K562 (cell line): ENCODE data around the gene ZNF655. TPM values are rescaled to one million over a fixed set of nuclear protein-coding genes. Genes with fewer than 3 reads are reported as not detected.

ENCODE experiments used
- EP400 ChIP-seq: fragments of 450-650 bp; IDR thresholded peaks from 2 replicates; pipeline ENCODE4 v1.6.1; 2017; ENCODE audit warnings: antibody characterized with exemption, mild to moderate bottlenecking, moderate library complexity
- FIP1L1 ChIP-seq: fragments of 200-400 bp; formaldehyde crosslinking; IDR thresholded peaks from 2 replicates; pipeline ENCODE4 v1.6.1; 2018; ENCODE audit warnings: mild to moderate bottlenecking, low read depth, low read length; ENCODE audit not compliant: poor library complexity, severe bottlenecking
- HNRNPL ChIP-seq: fragments of 200-400 bp; formaldehyde crosslinking; IDR thresholded peaks from 2 replicates; pipeline ENCODE4 v1.6.1; 2017; ENCODE audit warnings: low read depth, mild to moderate bottlenecking, low read length
- MYNN ChIP-seq, 2 experiments: sonication (generic); formaldehyde crosslinking in 1 of 2; IDR thresholded peaks; 2 replicates each; pipeline versions ENCODE4 v1.5.0 to v1.6.1; 2016 to 2020; ENCODE audit warnings: antibody characterized with exemption in 1 of 2, missing genetic modification reagents in 1 of 2
- PHB ChIP-seq: fragments of 250-450 bp; sonication (Bioruptor Pico); IDR thresholded peaks from 2 replicates; pipeline ENCODE4 v1.5.0; 2021
- PHF20 ChIP-seq: fragments of 450-650 bp; IDR thresholded peaks from 2 replicates; pipeline ENCODE4 v1.6.1; 2018; ENCODE audit not compliant: partially characterized antibody
- PRDM10 ChIP-seq: fragments of 450-650 bp; IDR thresholded peaks from 2 replicates; pipeline ENCODE4 v1.6.1; 2018; ENCODE audit not compliant: partially characterized antibody
- RBM34 ChIP-seq: fragments of 200-400 bp; formaldehyde crosslinking; IDR thresholded peaks from 2 replicates; pipeline ENCODE4 v1.6.1; 2018; ENCODE audit warnings: low read length, borderline replicate concordance; ENCODE audit not compliant: insufficient read depth
- SNRNP70 ChIP-seq: fragments of 200-400 bp; formaldehyde crosslinking; optimal IDR thresholded peaks from 2 replicates; pipeline ENCODE3; 2017; ENCODE audit warnings: low read depth, low read length
- TCF15 ChIP-seq: fragments of 250-450 bp; sonication (Bioruptor Pico); IDR thresholded peaks from 2 replicates; pipeline ENCODE4 v1.8.0; 2022; ENCODE audit warnings: moderate library complexity, mild to moderate bottlenecking, inconsistent platforms
- TSC22D4 ChIP-seq: fragments of 450-650 bp; IDR thresholded peaks from 2 replicates; pipeline ENCODE4 v1.6.1; 2016; ENCODE audit warnings: missing genetic modification characterization, missing biosample characterization, control low read depth
- ZBTB1 ChIP-seq: sonication (generic); formaldehyde crosslinking; IDR thresholded peaks from 2 replicates; pipeline ENCODE4 v1.8.1; 2023; ENCODE audit warnings: missing genetic modification reagents, low read depth, mild to moderate bottlenecking, borderline replicate concordance
- ZBTB12 ChIP-seq: fragments of 250-450 bp; sonication (Bioruptor Pico); IDR thresholded peaks from 2 replicates; pipeline ENCODE4 v1.4.0; 2020
- polyA plus RNA-seq, 8 experiments: library from polyadenylated mRNA; depleted of rRNA in 4 of 8; stranded (reverse) in 5 of 8; unstranded in 3 of 8; fragments of >200 nt; fragmentation: Nextera tagmentation in 2 of 8; fragmentation: Illumina TruSeq in 1 of 8; extraction: Ambion mirVana in 2 of 8; extraction: Trizol in 1 of 8; gene quantifications; 2 replicates each; pipeline versions ENCODE4 v1.2.1 to v1.2.3, GENCODE V29; 2011 to 2014; ENCODE audit warnings: inconsistent platforms in 1 of 8, missing spikeins in 1 of 8
- total RNA-seq, 7 experiments: library from RNA; depleted of rRNA in 6 of 7; stranded (reverse); fragments of >200 nt in 6 of 7; fragmentation: Illumina TruSeq in 2 of 7; extraction: Trizol in 2 of 7; gene quantifications; 2 replicates each; pipeline versions ENCODE4 v1.2.1 to v1.2.3, GENCODE V29; 2011 to 2021; ENCODE audit warnings: low replicate concordance in 1 of 7
- TF ChIP-seq, protein P1 (sequence below): fragments of 450-650 bp; conservative IDR thresholded peaks from 2 replicates; pipeline ENCODE4 v1.6.1; 2016; ENCODE audit warnings: missing genetic modification characterization, low read depth, mild to moderate bottlenecking, missing compliant biosample characterization, moderate library complexity
- TF ChIP-seq, protein P2 (sequence below), 2 experiments: fragments of 450-650 bp in 1 of 2; IDR thresholded peaks; 2 replicates each; pipeline ENCODE4 v1.6.1; 2011 to 2017; ENCODE audit warnings: low read depth in 2 of 2, antibody characterized with exemption in 1 of 2, borderline replicate concordance in 1 of 2, low read length in 1 of 2, mild to moderate bottlenecking in 1 of 2, mixed read lengths in 1 of 2; ENCODE audit not compliant: control insufficient read depth in 1 of 2

The ZNF655 gene
- total and polyA plus RNA-seq, 9 of the 15 experiments (the other 6 are each of a cell fraction or from before 2014, with no cell fraction given): 25.7 to 130 (median 95.2) TPM

- TF ChIP-seq ZBTB12 (CRISPR knock-in tag) (no peak), TSC22D4 (tag) (no peak), PHB (CRISPR knock-in tag) (no peak), PRDM10 (no peak), SNRNP70 (no peak), PHF20 (no peak), FIP1L1 (no peak), MYNN (IDR thresholded peaks at IDR 0.05) (no peak), MYNN (CRISPR knock-in tag; IDR thresholded peaks at IDR 0.05) (no peak), RBM34 (no peak), ZBTB1 (no peak), TCF15 (no peak), EP400 (no peak), HNRNPL (no peak)
- TF ChIP-seq, protein P1, sequence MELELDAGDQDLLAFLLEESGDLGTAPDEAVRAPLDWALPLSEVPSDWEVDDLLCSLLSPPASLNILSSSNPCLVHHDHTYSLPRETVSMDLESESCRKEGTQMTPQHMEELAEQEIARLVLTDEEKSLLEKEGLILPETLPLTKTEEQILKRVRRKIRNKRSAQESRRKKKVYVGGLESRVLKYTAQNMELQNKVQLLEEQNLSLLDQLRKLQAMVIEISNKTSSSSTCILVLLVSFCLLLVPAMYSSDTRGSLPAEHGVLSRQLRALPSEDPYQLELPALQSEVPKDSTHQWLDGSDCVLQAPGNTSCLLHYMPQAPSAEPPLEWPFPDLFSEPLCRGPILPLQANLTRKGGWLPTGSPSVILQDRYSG: no peak
- TF ChIP-seq, protein P2, sequence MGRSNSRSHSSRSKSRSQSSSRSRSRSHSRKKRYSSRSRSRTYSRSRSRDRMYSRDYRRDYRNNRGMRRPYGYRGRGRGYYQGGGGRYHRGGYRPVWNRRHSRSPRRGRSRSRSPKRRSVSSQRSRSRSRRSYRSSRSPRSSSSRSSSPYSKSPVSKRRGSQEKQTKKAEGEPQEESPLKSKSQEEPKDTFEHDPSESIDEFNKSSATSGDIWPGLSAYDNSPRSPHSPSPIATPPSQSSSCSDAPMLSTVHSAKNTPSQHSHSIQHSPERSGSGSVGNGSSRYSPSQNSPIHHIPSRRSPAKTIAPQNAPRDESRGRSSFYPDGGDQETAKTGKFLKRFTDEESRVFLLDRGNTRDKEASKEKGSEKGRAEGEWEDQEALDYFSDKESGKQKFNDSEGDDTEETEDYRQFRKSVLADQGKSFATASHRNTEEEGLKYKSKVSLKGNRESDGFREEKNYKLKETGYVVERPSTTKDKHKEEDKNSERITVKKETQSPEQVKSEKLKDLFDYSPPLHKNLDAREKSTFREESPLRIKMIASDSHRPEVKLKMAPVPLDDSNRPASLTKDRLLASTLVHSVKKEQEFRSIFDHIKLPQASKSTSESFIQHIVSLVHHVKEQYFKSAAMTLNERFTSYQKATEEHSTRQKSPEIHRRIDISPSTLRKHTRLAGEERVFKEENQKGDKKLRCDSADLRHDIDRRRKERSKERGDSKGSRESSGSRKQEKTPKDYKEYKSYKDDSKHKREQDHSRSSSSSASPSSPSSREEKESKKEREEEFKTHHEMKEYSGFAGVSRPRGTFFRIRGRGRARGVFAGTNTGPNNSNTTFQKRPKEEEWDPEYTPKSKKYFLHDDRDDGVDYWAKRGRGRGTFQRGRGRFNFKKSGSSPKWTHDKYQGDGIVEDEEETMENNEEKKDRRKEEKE (IDR thresholded peaks at IDR 0.05; ENCODE audit: borderline replicate concordance in 1 of 2, control insufficient read depth in 1 of 2, low read depth in 2 of 2, low read length in 1 of 2): no peak
Measured at GRCh38 chr7:99559175-99559915, 903 bp downstream of the ZNF655 start (continued).
